DMS114 treated with DMSO at 0.1 percent for 48 hours (cell line): ENCODE results near the gene ZGPAT.

Source experiments
- DNase-seq: peaks from one replicate; lab custom pipeline; 2025; ENCODE audit not compliant: unreplicated experiment; lab: John Stamatoyannopoulos, UW

The ZGPAT gene

DNA sequence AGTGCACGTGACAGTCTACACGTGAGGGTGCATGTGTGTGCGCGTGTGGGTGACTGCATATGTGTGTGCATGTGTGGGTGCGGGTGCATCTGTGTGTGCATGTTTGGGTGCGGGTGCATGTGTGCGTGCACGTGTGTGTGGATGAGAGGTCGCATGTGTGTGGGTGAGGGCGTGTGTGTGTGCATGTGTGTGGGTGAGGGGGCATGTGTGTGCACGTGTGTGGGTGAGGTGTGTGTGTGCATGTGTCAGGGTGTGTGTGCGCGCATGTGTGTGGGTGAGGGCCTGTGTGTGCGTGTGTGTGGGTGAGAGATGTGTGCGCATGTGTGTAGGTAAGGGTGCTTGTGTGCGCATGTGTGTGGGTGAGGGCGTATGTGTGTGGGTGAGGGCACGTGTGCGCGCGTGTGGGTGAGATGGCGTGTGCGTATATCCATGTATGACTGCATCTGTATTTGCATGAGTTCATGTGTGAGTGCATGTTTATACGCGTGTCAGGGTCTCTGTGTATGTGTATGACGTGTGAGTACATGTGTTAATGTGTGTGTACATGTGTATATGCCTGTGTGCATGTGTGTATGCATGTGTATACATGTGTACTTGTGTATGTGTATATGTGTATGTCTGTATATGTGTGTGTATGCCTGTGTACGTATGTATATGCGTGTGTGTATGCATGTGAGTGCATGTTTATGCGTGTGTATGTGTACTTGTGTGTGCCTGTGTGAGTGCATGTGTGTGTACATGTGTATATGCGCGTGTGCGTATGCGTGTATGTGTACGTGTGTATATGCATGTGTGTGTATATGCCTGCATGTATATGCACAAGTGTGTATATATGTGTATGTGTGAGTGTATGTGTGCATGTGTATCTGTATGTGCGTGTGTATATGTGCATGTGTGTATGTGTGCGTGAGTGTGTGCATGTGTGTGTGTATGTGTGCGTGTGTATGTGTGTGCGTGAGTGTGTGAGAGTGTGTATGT lies 24.6 kb downstream of the ZGPAT start:
- no peak for DNase-seq

- no peak for DNase-seq
These were observed 25.3 kb downstream of the ZGPAT start for GRCh38 chr20:63733117-63733516.

DNA sequence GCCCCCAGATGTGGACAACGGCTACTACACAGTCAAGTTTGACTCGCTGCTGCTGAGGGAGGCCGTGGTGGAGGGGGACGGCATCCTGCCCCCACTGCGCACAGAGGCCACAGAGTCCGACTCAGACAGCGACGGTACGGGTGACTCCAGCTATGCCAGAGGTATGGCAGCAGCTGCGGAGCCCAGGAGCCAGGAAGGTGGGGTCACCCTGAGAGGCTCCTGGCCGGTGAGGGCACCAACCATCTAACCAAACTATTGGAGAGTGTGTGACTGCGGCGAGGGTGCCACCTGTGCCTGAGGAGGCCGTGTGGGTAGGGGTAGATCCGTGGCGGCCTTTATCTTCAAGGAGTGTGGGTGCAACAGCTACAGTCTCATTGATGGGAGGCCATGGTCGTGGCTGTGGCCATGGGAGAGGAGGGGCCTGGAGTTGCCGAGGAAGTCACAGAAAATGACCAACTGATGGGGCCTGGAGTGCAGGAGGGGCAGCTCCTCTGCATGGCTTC lies 25.8 kb downstream of the ZGPAT start:
- DNase-seq, result no peak

DNA sequence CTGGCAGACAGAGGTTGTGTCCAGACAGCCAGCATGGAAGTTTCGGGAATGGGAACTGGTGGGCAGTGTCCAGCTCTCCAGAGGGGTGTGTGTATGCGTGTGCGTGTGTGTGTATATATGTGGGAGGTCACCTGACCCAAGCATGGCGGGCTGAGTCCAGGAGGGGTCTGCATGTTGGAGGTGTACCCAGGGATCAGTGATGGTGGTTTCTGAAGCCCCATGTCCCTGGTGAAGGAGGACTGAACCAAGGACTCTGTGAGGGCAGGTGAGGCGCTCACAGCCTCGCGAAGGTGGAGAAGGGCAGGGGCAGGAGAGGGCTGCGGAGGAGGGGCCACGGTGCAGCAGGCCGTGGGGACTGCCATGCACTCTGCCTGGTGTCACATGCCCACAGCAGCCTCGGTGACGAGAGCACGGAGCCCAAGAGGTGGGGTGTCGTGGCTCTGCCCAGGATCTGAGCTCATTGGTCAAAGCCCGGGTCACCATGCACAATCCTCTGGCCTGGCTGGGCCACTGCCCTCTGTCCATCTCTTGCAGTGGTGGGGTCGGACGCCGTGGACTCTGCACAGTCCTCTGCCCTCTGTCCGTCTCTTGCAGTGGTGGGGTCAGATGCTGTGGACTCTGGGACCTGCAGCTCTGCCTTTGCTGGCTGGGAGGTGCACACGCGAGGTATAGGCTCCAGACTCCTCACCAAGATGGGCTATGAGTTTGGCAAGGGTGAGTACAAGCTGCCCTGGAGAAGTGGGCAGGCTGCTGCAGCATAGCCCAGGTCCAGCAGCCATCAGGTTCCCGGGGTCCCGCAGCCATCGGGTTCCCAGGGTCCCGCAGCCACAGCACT lies 26.5 kb downstream of the ZGPAT start:
- DNase-seq, result no peak

GRCh38 chr20:63734946-63735858 lies 27.4 kb downstream of the ZGPAT start:
- no peak for DNase-seq

GRCh38 chr20:63735859-63736718 lies 28.2 kb downstream of the ZGPAT start, which contains the start of gene LIME1:
Gene LIME1 (plus strand): TSS chr20:63736664. CDS start chr20:63737550, 886 bp downstream.
- DNase-seq, result no peak

DNA sequence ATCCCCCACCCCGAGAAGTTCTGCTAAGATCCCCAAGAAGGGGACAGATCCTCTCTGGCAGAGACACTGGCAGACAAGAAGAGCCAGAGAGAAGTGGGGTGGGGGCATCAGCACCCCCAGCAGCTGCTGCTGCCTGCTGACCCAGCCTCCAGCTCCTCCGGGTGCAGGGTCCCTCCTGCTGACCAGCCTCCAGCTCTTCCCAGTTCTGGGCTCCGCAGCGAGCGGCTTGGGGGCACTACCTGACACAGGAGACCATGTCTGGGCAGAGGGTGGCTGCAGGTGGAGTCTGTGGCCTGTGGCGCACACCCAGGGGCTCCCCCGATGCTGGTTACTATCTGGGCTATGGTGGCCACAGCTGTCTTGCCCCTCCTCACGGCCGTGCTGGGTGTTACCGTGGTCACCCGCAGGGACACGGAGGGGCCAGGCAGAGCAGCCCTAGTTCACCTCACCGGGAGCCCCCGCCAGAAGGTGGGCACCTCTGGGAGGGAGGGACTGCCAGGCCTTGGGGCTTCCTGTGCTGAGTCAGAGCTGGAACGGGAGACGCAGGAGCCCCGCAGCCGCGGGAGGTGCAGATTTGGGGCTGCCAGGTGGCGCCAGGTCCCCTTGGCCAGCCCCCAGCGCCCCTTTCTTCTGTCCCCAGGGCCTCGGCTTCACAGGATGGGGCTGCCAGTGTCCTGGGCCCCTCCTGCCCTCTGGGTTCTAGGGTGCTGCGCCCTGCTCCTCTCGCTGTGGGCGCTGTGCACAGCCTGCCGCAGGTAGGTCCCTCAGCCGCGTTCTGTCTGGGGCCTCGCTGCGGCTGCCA lies 29.3 kb downstream of the ZGPAT start:
- DNase-seq, result no peak

DNA sequence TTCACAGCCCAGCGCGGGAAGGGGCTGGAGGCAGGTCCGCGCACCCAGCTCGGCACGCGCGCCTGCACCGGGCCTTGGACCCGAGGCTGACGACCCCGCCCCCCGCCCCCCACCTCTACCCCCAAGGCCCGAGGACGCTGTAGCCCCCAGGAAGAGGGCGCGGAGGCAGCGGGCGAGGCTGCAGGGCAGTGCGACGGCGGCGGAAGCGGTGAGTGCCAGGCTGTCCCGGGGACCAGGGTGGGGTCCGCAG lies 29.8 kb downstream of the ZGPAT start:
- no peak for DNase-seq

DNA sequence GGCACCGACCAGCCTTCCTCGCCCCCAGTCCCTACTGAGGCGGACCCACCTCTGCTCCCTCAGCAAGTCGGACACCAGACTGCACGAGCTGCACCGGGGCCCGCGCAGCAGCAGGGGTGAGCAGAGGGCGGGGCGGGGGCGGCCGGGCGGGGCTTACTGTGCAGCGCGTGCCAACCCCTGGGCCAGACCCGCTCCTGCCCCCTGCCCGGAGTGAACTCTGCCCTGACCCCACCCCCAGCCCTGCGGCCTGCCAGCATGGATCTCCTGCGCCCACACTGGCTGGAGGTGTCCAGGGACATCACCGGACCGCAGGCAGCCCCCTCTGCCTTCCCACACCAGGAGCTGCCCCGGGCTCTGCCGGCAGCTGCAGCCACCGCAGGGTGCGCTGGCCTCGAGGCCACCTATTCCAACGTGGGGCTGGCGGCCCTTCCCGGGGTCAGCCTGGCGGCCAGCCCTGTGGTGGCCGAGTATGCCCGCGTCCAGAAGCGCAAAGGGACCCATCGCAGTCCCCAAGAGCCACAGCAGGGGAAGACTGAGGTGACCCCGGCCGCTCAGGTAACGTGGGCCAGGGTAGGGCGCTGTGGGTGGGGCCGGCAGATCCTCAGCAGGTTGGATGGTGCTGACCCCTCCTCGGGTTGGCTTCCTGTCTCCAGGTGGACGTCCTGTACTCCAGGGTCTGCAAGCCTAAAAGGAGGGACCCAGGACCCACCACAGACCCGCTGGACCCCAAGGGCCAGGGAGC lies 30.3 kb downstream of the ZGPAT start:
- no peak for DNase-seq

GRCh38 chr20:63738687-63739129 lies 30.9 kb downstream of the ZGPAT start:
- no peak for DNase-seq

DNA sequence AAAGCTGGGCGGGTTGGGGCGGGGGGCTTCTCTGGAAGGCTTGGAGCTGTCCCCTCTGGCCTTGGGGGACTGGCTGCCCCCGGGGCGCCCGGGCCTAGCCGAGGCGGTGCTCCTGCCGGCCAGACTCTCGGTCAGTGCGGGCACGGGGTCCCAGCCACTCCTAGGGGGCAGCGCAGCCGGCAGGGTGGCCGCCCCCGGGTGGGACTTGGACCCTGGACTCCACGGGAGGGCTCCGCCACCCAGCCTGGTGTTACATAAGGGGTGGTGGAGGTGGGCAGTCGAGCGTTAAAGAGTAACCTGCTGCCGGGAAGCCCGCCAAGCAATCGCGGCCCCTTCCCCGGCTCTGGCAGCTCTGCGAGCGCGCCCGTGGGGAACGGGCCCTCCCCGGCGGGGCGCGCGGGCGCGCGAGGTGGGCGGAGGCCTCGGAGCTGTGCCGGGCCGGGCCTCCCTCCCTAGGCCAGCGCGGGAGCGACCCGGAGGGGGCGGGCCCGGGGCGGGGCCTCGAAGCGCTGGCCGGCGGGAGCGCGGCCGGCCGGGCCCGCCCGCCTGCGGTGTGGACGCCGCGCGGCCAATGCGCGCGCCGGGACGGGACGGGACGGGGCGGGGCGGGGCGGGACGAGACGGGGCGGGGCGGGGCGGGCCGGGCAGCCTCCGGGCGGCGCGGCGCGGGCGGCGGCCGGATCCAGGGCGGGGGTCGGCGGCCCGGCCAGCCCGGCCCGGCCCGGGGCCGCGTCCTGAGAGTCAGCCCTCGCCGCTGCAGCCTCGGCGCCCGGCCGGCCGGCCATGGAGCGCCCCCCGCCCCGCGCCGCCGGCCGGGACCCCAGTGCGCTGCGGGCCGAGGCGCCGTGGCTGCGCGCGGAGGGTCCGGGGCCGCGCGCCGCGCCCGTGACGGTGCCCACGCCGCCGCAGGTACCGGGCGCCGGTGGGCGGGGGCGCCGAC lies 31.6 kb downstream of the ZGPAT start, which contains the start of gene SLC2A4RG:
SLC2A4RG (plus strand) TSS at position 647 of the 940 bp plus-strand sequence; CDS start at position 784, 137 bp downstream.
- DNase-seq, result no peak

DNA sequence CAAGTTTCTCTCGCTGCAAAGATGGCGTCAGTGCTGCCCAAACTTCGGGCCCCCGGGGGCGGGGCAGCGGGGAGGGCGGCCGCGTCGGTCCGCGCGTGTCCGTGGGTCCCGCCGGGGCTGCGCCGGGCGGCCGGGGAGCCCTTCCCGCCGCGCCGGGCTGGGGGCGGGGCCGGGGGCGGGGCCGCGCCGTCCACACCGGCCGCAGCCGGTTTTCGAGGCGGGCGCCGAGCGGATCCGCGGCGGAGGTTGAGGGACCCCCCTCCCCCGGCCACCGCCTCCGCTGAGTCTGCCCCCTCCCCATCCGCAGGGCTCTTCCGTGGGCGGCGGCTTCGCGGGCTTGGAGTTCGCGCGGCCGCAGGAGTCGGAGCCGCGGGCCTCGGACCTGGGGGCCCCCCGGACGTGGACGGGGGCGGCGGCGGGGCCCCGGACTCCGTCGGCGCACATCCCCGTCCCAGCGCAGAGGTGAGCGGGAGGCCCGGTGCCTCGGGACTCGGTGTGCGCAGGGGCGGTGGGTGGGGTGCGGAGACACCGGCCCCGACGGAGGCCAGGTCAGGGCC lies 32.3 kb downstream of the ZGPAT start:
- DNase-seq, result no peak

DNA sequence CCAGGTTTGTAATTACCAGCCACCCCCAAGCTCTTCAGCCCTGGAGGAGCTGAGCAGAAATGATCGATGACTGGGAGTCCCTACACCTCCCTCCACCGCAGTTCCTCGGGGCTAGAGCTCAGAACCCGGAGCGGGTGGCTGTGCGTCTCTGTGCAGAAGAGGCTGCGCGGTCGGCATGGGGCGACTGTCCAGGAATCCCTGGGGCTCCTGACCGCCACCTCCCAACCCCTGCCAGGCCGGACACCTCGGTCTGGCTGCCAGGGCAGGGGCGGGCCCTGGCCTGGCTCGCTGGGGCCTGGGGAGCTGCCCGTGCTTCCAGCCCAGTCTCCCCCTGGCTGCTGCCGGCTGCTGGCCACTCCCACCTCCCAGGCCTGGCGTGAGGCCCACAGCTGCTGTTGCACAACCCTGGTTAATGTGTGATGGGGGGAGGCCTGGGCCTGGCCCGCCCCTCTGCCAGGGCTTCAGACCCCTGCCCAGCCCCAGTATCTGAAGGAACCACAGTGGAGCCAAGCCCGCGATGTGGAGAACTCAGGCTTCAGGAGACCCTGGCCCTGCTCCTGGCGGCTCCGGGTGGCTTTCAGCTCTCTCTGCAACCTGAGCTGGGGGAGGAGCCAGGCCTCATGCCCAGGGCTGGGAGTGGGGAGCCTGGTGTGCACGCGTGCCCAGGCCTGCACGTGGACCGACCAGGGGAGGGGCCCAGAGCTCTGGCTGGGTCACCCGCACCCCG lies 33.0 kb downstream of the ZGPAT start:
- peak; percentile 13 for DNase-seq

DNA sequence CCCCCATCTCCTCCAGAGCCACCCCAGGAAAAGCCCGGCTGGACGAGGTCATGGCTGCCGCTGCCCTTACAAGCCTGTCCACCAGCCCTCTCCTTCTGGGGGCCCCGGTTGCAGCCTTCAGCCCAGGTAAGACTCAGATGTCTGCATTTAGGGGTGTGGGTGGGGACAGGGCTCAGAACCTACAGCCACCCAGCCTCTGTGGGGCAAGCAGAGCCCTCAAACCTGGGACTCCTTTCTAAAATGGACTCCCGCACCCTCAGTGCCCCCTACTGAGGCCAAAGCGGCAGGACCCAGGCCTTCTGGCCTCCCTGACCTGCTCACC lies 33.5 kb downstream of the ZGPAT start:
- no peak for DNase-seq

- no peak for DNase-seq
These were observed 34.0 kb downstream of the ZGPAT start for GRCh38 chr20:63741676-63742380.
